H7 (cell line): ENCODE data around the gene NFATC2IP. TPM values are rescaled to one million over a fixed set of nuclear protein-coding genes. Genes with fewer than 3 reads are reported as not detected.
"Not testable (repeated sequence)": the region's sequence is repeated elsewhere in the genome, so short reads cannot be mapped to it uniquely, and the experiment has no call there.

Source experiments
- DNase-seq: peaks from one replicate; pipeline ENCODE4 v3.0.0; 2012
- H3K27me3 ChIP-seq: 2 replicates; pipeline ENCODE4 v1.6.0; 2011; ENCODE audit warnings: mild to moderate bottlenecking, low read length; ENCODE audit not compliant: control insufficient read depth, insufficient read depth
- H3K36me3 ChIP-seq: replicated peaks from 2 replicates; pipeline ENCODE4 v1.5.1; 2011; ENCODE audit warnings: low read length; ENCODE audit not compliant: control insufficient read depth, insufficient read depth
- H3K4me3 ChIP-seq: 2 replicates; pipeline ENCODE4 v1.5.1; 2011; ENCODE audit warnings: low read depth, mild to moderate bottlenecking, control low read depth, low read length, moderate library complexity; ENCODE audit not compliant: insufficient read depth
- total RNA-seq: library from RNA; depleted of rRNA; stranded (reverse); fragments of >200 nt; shearing (Covaris generic); gene quantifications from 2 replicates; pipeline ENCODE4 v1.2.3, GENCODE V29; 2014

The NFATC2IP gene
- total RNA-seq, 1 experiment from 2014 or later, result 29.1 TPM

DNA sequence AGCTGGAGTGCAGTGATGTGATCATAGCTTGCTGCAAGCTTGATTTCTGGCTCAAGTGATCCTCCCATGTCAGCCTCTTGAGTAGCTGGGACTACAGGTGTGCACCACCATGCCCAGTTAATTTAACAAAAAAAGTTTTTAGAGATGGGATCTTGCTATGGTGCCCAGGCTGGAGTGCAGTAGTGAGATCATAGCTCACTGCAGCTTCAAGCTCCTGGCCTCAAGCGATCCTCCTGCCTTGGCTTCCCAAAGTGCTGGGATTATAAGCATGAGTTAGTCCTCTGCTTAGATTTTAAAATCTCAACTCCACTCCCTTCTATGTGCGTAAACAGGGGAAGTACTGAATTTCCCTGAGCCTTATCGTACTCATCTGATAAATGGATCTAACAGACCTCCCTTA lies 32.0 kb upstream of the NFATC2IP start:
- H3K36me3 ChIP-seq, result peaks cover 3% of the 10 kb centered on the region
- no peaks in the 10 kb centered on the region for H3K27me3 ChIP-seq
- DNase-seq, result no peak
- H3K4me3 ChIP-seq, result no peak overlapping the region

- DNase-seq, result no peak
- Histone ChIP-seq H3K4me3 (no peak overlapping the region), H3K36me3 (peaks cover 2% of the 10 kb centered on the region; the same call in 1 of the 2 replicates), H3K27me3 (no peaks in the 10 kb centered on the region)
These were observed 27.5 kb upstream of the NFATC2IP start for GRCh38 chr16:28923231-28923587.

DNA sequence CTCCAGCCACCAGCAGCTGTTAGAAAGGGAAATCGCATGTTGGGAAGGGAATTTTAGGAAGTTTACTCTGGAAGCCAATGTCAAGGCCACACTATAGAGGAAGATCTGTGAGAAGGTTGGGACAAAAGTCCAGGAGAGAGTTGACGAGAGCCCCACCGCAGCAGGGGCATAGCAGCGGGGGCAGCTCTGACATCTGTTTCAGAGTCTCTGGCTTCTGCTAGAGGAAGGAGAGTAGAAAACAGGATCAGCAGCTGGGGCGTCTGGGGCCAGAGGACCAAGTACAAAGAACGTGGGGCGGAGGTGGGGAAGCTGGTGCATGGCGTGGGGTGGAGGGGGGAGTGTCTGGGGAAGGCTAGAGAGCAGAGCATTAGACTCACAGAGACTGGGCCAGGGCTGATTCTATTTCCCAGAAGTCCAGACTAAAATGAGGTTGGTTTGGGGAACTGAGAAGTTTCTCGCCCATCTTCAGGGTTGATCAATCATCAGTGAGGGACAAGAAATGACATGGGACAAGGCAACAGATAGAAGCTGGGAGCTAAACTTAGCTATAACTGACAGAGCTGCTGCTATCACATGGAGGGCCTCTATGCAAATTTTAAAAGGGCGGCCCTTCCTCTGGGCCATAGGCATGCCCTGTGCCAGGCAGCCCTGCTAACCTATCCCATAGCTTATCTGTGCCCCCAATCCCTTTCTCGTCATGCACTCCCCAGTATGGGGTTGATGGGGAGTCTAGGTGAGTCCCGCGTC lies 26.9 kb upstream of the NFATC2IP start:
- Histone ChIP-seq H3K36me3 (peaks cover 2% of the 10 kb centered on the region; the same call in 1 of the 2 replicates), H3K27me3 (no peaks in the 10 kb centered on the region), H3K4me3 (peak overlapping the region; percentile 76)
- DNase-seq, result peak; percentile 78

- H3K4me3 ChIP-seq, result peak overlapping the region; percentile 76
- peaks cover 2% of the 10 kb centered on the region; the same call in 1 of the 2 replicates for H3K36me3 ChIP-seq
- H3K27me3 ChIP-seq, result no peaks in the 10 kb centered on the region
- DNase-seq, result no peak
These were observed 26.4 kb upstream of the NFATC2IP start for GRCh38 chr16:28924399-28924761.

GRCh38 chr16:28924762-28925385 lies 25.9 kb upstream of the NFATC2IP start, which contains the start of gene RABEP2:
RABEP2 (minus strand) TSS chr16:28925238; CDS start chr16:28925163, 75 bp downstream.
- Histone ChIP-seq H3K27me3 (no peaks in the 10 kb centered on the region), H3K4me3 (peak within 1 kb of the TSS; percentile 76), H3K36me3 (peaks cover 2% of the 10 kb centered on the region; the same call in 1 of the 2 replicates)
- DNase-seq, result peak; percentile 100

DNA sequence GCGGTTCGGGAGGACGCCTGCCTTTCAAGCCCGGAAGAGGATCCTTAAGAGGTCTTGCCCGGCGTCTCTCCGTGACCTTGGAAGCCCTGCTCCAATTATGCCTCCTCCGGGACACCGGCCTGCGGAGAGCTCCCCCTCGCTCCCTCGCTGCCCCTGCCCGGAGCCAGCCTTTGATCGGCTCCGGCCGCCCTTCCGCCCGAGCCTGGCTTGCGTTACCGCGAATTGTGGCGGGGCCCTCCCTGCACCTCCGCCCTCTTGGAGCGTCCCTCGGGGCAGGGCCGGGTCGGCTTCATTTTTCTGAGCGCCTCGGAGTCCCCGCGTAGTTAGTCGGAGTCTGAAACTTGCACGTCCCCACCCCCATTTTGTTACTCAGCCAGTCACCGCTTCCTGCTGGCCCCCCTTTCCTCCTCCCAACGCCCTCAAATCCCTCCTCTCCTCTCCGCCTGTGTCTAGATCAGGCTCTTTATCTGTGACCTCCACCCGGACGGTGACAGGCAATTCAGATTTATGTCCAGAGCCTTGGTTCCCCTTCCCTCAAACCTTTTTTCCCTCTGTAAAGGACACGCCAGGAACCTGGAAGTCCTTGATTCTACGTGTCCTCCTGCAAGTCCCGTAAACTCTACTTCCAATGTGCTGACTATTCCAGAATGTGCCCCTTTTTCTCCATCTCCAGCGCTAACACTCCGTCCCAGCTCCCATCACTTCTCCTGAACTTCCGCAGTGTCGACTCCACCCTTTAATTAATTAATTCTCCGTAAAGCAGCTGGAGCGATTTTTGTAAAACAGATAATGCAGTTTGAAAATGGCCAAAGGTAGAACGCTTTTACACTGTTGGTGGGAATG lies 25.1 kb upstream of the NFATC2IP start:
- Histone ChIP-seq H3K36me3 (peaks cover 2% of the 10 kb centered on the region; the same call in 1 of the 2 replicates), H3K27me3 (no peaks in the 10 kb centered on the region), H3K4me3 (peak overlapping the region; percentile 76)
- no peak for DNase-seq

DNA sequence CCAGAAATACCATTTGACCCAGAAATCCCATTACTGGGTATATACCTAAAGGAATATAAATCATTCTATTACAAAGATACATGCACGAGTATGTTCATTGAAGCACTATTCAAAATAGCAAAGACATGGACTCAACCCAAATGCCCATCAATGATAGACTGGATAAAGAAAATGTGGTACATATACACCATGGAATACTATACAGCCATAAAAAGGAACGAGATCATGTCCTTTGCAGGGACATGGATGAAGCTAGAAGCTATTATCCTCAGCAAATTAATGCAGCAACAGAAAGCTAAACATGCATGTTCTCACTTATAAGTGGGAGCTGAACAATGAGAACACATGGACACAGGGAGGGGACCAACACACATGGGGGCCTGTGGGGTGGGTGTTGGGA lies 24.5 kb upstream of the NFATC2IP start:
- H3K4me3 ChIP-seq, result peak overlapping the region; percentile 76; the same call in 1 of the 2 replicates
- not testable (repeated sequence) for H3K27me3 ChIP-seq, DNase-seq, H3K36me3 ChIP-seq

DNA sequence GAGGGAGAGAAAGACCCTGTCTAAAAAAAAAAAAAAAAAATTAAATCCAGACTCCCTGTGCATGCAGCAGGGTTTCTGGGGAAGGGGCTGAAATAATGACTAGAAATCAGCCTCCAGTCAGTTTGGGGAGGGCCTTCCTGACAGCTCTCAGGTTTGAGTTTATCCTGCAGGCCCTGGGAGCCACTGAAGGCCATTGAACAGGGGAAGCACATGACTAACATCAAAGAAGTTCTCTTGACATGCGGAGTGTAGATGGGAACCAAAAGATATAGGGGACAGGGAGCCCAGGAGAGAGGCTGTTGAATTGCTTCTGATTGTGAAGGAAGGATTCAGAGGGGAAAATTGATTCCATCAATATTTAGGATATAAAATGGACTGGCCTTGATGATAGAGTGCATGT lies 22.9 kb upstream of the NFATC2IP start:
- DNase-seq, result no peak
- no peak overlapping the region for H3K4me3 ChIP-seq
- H3K36me3 ChIP-seq, result no peaks in the 10 kb centered on the region
- H3K27me3 ChIP-seq, result no peaks in the 10 kb centered on the region

GRCh38 chr16:28930203-28930602 lies 20.5 kb upstream of the NFATC2IP start:
- DNase-seq, result no peak
- Histone ChIP-seq H3K27me3 (no peaks in the 10 kb centered on the region), H3K36me3 (no peaks in the 10 kb centered on the region)

GRCh38 chr16:28930652-28931051 lies 20.1 kb upstream of the NFATC2IP start:
- no peak overlapping the region for H3K4me3 ChIP-seq

More at GRCh38 chr16:28930203-28930602, 20.5 kb upstream of the NFATC2IP start:
- H3K4me3 ChIP-seq, result no peak overlapping the region

GRCh38 chr16:28931801-28932225 lies 18.9 kb upstream of the NFATC2IP start, which contains the start of gene CD19:
CD19 (plus strand) TSS chr16:28931971; CDS start chr16:28932001, 30 bp downstream.
- Histone ChIP-seq H3K4me3 (no peak within 1 kb of the TSS), H3K27me3 (no peaks in the 10 kb centered on the region), H3K36me3 (no peaks in the 10 kb centered on the region)
- peak; percentile 28 for DNase-seq

More at GRCh38 chr16:28930652-28931051, 20.1 kb upstream of the NFATC2IP start:
- peak; percentile 26 for DNase-seq
- Histone ChIP-seq H3K27me3 (no peaks in the 10 kb centered on the region), H3K36me3 (no peaks in the 10 kb centered on the region)

GRCh38 chr16:28932339-28933141 lies 18.2 kb upstream of the NFATC2IP start:
- H3K27me3 ChIP-seq, result no peaks in the 10 kb centered on the region
- no peaks in the 10 kb centered on the region for H3K36me3 ChIP-seq
- no peak overlapping the region for H3K4me3 ChIP-seq
- peak; percentile 39 for DNase-seq

DNA sequence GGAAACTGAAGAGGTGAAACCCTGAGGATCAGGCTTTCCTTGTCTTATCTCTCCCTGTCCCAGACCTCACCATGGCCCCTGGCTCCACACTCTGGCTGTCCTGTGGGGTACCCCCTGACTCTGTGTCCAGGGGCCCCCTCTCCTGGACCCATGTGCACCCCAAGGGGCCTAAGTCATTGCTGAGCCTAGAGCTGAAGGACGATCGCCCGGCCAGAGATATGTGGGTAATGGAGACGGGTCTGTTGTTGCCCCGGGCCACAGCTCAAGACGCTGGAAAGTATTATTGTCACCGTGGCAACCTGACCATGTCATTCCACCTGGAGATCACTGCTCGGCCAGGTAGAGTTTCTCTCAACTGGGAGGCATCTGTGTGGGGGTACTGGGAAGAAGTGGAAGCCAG lies 17.6 kb upstream of the NFATC2IP start:
- Histone ChIP-seq H3K36me3 (no peaks in the 10 kb centered on the region), H3K27me3 (no peaks in the 10 kb centered on the region), H3K4me3 (no peak overlapping the region)
- DNase-seq, result peak; percentile 37

- no peaks in the 10 kb centered on the region for H3K27me3 ChIP-seq
- no peaks in the 10 kb centered on the region for H3K36me3 ChIP-seq
- no peak for DNase-seq
- H3K4me3 ChIP-seq, result no peak overlapping the region
These were observed 15.4 kb upstream of the NFATC2IP start for GRCh38 chr16:28935346-28935745.
